ENCODE measurements around the gene BBS9. TPM values are rescaled to one million over a fixed set of nuclear protein-coding genes. Genes with fewer than 3 reads are reported as not detected.

Gene BBS9
- total RNA-seq, 1 donor from 2014 or later, result 28.4 TPM

- no peak for TF ChIP-seq CTCF (IDR thresholded peaks at IDR 0.05)
- no peak overlapping the region for H3K27ac ChIP-seq
- intact Hi-C loops (cut with DNase I), result no loop called here
- H3K4me3 ChIP-seq, result no peak overlapping the region
- no peaks in the 10 kb centered on the region for H3K9me3 ChIP-seq
- no peak for DNase-seq
- no peak for ATAC-seq
- no peaks in the 10 kb centered on the region for H3K4me1 ChIP-seq
- no peaks in the 10 kb centered on the region for H3K27me3 ChIP-seq (ENCODE audit: low read depth)
- no peaks in the 10 kb centered on the region for H3K36me3 ChIP-seq
Observed at GRCh38 chr7:33592718-33593117, 463.4 kb downstream of the BBS9 start.

DNA sequence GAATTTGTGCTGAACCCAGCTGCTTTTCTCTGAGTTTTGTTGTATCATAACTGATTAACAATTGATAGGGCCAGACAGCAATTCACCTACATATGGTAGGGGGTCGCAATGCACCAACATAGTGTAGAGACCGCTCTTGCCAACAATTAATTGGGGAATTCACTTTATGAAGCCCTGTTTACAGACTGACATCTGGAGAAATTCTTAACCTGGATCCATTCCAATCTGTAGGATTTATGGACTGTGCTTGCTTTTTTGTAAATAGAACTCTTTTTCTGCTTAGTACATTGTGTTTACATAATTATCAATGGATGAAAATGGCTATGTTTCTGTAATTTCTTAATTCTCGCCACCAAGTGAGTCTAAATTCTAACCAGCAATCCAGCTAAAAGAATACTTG is 464.2 kb downstream of the BBS9 start:
- TF ChIP-seq CTCF (IDR thresholded peaks at IDR 0.05), result no peak
- Histone ChIP-seq H3K4me3 (no peak overlapping the region), H3K4me1 (no peaks in the 10 kb centered on the region), H3K9me3 (no peaks in the 10 kb centered on the region), H3K36me3 (no peaks in the 10 kb centered on the region), H3K27ac (no peak overlapping the region), H3K27me3 (ENCODE audit: low read depth) (no peaks in the 10 kb centered on the region)
- no peak for ATAC-seq
- no peak for DNase-seq
- intact Hi-C loops (cut with DNase I), result no loop called here

- no peak for TF ChIP-seq CTCF (IDR thresholded peaks at IDR 0.05)
- no peak for DNase-seq
- no peak overlapping the region for H3K4me3 ChIP-seq
- ATAC-seq, result no peak
- no peaks in the 10 kb centered on the region for H3K4me1 ChIP-seq
- H3K9me3 ChIP-seq, result no peaks in the 10 kb centered on the region
- H3K36me3 ChIP-seq, result no peaks in the 10 kb centered on the region
- intact Hi-C loops (cut with DNase I), result no loop called here
- H3K27ac ChIP-seq, result no peak overlapping the region
- no peaks in the 10 kb centered on the region for H3K27me3 ChIP-seq (ENCODE audit: low read depth)
Observed at GRCh38 chr7:33596686-33597085, 467.3 kb downstream of the BBS9 start.

- Histone ChIP-seq H3K4me3 (no peak overlapping the region), H3K27ac (no peak overlapping the region), H3K36me3 (no peaks in the 10 kb centered on the region), H3K9me3 (no peaks in the 10 kb centered on the region), H3K27me3 (ENCODE audit: low read depth) (no peaks in the 10 kb centered on the region), H3K4me1 (no peaks in the 10 kb centered on the region)
- no peak for TF ChIP-seq CTCF (IDR thresholded peaks at IDR 0.05)
- ATAC-seq, result no peak
- intact Hi-C loops (cut with DNase I), result no loop called here
- no peak for DNase-seq
Observed at GRCh38 chr7:33597181-33597580, 467.8 kb downstream of the BBS9 start.

DNA sequence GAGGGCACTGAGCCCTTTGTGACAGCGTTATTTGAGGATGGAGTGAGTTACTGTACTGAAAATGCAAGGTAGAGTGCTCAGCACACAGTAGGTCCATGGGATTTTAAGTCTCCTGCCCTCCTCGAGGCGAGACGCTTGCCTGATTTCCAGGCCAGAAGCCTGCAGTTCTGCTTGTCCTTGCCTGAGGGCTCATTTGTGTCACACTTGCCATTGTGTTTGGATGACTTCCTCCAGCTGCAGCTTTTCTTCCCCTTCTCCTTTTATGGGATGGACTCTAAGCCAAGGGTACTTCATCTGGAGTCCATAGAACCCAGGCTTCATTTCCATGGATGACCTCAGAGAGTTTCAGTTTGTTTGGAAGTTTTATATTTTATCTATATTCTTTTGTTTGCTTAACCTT is 471.7 kb downstream of the BBS9 start:
- no peaks in the 10 kb centered on the region for H3K4me1 ChIP-seq
- no peaks in the 10 kb centered on the region for H3K27me3 ChIP-seq (ENCODE audit: low read depth)
- intact Hi-C loops (cut with DNase I), result no loop called here
- DNase-seq (no peak), ATAC-seq (no peak)
- no peaks in the 10 kb centered on the region for H3K9me3 ChIP-seq
- no peak overlapping the region for H3K27ac ChIP-seq
- no peaks in the 10 kb centered on the region for H3K36me3 ChIP-seq
- no peak for TF ChIP-seq CTCF (IDR thresholded peaks at IDR 0.05)
- no peak overlapping the region for H3K4me3 ChIP-seq

DNA sequence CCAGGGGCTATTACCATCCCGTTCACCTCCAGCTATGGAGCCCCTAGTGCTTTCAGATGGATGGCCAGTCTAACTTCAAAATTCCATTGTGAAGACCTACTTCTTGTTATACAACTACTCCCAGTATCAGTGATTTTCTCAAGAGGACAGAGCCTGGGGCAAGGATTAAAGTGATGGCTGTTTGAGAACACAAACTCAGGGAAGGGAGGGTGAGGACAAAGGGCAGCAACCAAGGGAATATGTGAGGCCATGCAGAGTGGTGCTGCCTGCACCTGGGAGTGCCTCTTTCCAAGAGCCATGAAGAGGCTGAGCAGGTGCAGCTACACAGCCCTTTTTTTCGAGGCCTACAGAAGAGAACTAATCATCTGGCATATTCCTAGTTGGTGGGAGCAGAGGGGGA is 472.5 kb downstream of the BBS9 start:
- H3K9me3 ChIP-seq, result no peaks in the 10 kb centered on the region
- no peak overlapping the region for H3K27ac ChIP-seq
- DNase-seq, result no peak
- intact Hi-C loops (cut with DNase I), result no loop called here
- no peaks in the 10 kb centered on the region for H3K36me3 ChIP-seq
- H3K4me1 ChIP-seq, result no peaks in the 10 kb centered on the region
- no peaks in the 10 kb centered on the region for H3K27me3 ChIP-seq (ENCODE audit: low read depth)
- ATAC-seq, result no peak
- no peak for TF ChIP-seq CTCF (IDR thresholded peaks at IDR 0.05)
- H3K4me3 ChIP-seq, result no peak overlapping the region
